GM19452 (cell line): Measurements from ENCODE around the gene RRBP1.

ENCODE experiments used
- ATAC-seq: cut with Tn5 transposase; IDR thresholded peaks from one replicate; pipeline ENCODE4 v1.9.1; 2021; ENCODE audit not compliant: unreplicated experiment

The RRBP1 gene

DNA sequence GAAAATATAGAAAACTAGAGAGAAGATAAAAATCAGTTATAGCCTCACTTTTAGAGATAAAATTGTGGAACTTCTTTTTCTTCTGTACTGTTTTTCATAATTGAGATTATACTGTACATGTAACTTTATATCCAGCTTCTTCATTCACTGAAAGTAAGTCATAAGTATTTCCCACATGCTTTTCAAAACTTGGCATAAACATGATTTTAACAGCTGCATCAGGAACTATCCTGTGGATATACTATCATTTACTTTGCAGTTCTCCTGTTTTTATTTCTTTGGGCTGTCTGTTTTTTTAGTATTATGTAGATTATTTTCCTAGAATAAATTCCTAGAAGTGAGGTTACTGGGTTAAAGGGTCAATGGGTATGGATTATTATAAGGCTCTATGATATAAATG, 97.4 kb downstream of the RRBP1 start:
- ATAC-seq = no peak

DNA sequence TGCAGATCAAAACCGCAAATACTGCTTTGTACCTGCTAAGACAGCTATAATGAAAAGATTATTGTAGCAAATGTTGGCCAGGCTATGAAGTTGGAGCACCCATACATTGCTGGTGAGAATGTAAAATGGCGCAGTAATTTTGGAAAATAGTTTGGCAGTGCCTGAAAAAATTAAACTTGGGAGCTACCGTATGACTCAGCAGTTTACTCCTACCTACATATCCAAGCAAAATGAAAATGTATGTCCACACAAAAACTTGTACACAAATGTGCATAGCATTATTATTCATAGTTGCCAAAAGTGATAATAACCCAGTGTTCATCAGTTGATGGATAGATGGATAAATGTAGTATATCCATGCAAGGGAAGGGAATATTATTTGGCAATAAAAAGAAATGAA, 98.9 kb downstream of the RRBP1 start:
- ATAC-seq = no peak

DNA sequence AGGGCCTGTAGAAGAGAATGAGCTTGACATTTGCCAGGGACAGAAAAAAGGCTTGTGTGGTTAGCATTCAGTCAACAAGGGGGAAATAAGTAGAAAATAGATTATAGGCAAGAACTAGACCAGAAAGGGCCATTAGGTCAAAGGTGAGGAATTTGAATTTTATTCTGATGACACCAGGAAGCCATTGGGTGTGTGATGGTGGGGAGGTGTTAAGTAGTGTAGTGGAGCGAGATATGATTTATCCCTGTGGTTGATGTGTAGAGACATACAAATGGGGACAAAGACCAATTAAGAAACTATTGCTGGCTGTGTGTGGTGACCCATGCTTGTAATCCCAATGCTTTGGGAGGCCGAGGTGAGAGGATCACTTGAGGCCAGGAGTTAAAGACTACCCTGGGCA, 101.1 kb downstream of the RRBP1 start:
- no peak for ATAC-seq

DNA sequence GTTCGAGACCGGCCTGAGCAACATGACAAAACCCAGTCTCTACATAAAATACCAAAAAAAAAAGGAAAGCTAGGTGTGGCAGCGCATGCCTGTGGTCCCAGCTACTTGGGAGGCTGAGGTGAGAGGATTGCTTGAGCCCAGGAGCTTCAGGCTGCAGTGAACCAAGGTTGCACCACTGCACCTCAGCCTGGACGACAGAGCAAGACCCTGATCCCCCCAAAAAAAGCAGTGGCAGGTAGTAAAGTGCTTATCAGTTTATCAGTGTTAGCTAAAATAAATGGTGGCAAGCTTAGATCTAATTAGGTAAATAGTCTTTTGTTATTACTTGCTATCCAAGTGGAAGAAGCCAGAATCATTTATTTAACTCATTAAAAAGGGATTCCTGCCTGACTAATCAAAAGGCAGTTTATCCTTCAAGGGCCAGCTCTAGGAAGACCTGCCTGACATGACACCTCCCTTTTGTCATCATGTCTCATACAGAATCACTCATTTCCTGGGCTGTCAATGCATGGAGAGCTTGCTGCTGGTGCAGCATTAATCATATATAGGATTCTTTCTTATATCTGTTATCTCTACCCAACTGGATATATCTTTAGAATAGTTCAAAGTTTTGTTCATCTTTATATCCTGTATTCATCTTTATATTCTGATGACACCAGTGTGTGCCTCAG, 102.5 kb downstream of the RRBP1 start:
- ATAC-seq = no peak

DNA sequence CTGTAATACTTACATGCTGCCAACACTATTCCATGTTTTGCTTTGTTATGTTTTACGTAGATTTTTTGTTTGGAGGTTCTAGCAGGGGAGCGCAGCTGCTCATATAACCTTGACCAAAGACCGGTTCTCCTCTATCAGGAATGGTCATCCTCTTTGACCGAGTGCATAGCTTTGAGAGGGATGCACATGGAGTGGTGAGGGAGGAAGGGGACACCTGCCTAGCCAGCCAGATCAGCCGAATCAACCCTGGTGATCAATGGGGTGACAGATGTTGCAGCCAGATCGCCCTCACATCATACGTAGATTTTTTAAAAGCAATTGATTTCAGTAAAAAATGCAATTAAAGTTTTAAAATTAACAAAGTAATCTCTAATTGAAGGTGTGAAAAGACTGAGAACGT, 105.8 kb downstream of the RRBP1 start:
- no peak for ATAC-seq

DNA sequence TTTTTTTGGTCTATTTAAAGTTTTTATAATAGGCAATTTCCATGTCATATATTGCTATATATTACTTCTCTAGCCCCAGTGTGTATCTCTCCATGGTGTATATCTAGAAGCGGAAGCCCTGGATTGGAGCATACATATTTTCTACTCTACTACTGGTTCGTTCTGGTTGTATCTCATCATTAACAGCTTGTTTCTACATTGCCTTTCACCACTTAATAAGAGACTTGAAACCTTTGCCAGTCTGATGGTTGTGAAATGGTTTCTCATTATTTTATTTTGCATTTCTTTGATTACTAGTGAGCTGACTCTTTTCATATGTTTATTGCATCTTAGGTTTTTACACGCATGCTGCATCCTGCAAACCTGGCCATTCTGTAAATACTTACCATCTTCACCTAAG, 108.6 kb downstream of the RRBP1 start:
- no peak for ATAC-seq

DNA sequence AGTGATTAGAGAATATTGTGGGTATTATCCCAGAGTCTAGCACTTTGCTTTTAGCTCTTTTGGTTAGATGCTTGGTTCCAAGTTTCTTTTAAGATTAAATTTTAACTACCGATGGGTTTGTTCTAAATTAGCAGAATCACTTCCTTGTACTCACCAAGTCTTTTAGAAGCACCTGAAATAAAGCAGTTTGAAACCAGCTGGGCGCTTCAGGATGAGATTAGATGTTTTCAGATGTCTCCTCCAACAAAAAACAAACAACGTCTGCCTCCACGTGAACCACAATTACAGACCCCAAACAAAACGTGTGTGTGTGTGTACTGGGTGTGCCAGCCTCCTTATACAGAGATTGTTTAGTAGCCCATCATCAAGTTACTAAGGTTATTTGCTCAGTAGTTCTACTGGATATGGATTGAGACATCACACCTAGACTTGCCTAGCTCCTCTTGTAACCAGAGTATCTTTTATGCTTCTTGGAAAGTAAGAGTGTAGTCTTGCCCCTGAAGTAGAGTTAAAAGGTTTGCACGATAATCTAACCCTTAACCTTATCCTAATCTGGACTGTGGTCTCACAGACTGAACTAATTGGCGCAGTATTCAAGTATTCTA, 109.9 kb downstream of the RRBP1 start:
- no peak for ATAC-seq

DNA sequence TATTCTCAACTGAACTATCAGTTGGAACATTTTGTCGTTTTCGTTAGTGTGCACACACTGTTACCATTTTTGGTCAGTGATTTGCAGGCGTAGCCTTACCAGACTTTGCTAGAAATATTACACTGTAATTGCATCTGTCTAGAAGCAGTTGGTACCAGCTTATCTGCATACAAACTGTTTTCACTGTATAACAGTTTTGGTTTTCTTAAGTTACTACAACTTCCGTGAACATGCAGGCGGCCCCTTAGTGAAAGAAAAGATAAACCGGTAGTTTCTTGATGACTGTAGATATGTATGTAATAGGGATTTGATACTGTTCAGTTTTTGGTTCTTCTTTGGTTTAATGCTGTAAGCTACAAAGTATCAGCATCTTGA, 110.9 kb downstream of the RRBP1 start:
- no peak for ATAC-seq

DNA sequence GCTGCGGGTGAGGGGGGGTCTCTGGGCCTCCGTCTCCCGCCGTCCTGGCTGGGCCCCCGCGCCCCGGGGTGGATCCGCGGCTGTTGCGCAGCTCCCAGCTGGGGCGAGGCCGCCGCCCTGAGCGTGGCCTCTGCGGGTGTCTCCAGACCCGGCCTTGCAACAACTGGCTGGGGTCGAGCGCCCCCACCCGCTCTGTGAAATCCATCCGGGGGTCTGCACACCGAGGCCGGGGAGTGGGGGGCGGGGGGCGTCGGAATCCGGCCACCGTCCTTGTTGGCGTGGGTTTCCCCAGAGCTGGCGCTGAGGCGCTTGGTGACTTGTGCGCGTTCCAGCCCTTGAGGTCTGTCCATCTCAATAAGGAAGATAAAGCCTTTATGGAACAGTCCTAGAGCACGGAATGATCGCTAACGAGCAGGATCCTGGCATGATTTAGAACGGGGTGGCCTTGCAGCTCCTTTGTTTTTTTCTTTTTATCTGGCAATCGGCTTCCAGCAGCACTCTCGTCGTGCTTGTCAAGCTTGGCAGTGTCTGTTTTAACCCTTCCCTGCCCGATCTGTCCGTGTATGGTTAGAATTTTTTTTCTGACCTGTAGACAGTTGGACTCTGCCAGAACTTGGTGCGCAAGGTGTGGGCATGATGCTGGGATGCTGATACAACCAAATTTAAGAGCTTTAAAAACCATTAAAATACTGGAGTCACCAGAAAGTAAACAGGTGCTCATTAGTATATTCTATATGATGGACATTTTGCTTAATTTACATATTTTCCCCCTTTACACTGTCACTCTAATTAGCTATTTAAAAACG, 111.5 kb downstream of the RRBP1 start:
- ATAC-seq = peak; percentile 34

DNA sequence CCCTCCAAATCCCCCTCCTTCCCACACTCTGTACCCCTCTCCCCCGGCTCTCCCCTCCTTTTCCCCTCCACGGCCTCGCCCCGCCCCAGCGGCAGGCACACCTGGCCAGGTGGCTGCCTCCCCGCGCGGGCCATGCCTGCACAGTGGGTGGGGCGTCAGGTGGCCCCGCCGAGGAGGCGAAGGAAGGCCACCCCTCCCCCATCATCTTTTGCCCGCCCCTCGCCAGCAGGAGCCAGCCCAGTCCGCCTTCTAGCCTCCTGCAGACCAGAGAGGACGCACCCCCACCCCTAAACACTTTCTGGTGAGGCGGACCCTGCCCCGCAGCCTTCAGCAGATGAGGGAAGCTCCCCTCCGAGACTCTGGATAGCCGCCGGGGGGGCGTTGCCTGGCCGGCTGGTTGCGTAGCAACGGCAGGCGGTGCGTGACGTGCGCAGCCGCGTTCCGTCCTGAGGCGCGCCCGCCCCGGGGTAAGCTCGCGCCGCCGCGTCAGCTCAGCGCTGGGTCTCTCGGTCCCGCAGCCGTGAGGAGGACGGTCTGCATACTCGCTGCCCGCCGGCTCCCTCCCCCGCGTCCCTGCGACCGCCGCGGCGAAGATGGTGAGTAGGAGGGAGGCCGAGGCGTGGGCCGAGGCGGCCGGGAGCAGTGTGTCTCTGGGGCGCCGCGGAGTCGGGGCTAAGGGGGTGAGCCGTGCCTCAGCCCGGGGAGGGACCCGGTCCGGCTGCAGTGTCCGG, 112.3 kb downstream of the RRBP1 start, which contains the start of gene DSTN:
Gene DSTN, plus strand, starts transcription at position 460 of the 731 bp plus-strand sequence. Its CDS starts 134 bp downstream, at position 594.
- peak; percentile 94 for ATAC-seq

DNA sequence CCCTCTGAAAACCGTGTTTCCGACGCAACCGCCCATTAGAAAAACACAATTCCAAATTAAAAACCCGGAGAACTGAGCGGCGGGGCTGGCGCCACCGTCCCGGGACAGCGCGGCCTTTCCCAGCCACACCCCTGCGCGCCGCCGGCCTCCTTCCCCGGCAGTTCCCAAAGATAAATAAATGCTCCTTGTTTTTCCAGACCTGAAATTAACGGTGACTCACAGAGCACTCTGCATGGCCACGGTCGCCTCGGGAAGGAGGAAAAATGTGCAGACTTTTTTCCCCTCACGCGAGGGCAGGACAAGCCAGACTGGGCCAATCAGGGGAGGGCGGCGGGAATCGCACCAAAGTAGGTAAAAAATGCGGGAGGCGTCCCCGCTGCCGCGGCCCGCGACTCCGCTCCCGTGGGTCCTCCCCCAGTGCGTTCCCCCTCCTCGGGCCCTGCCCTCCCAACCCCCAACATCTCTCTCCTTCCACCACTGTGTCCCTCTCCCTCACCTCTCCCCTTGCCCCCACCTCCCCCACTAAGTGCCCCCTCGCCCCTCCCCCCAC, 113.0 kb downstream of the RRBP1 start:
- ATAC-seq = no peak

DNA sequence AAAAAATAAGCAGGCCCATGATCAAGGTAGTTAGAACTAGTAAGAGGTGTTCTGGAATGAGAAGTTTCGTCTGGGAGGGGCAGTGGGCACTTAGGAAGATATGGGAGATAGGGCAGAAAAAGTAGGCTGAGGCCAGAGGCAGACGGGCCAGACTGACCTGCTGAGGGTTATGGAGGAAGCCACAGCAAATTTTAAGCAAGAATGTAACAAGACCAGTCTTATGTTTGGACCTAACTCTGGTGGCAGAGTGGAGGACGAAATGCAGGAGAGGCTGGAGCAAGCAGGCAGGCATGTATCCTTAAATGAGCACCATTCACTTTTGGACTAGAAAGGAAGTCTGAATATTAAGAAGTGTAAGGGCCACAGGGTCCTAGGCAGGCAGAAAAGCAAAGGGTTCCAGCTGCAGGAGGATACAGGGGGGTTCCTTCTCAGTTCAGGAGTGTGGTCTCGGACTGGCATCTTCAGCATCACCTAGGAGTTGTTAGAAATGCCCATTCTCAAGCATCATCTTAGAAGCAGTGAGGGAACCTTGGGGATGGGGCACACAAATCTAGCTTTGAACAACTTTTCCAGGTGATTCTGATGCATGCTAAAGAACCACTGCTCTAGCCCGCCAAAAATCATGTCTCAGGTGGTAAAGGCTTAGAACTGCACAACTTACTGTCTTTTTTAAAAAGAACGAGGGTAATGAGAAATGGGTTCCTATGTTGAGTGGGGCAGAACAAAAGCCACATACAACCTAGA, 113.8 kb downstream of the RRBP1 start:
- no peak for ATAC-seq

DNA sequence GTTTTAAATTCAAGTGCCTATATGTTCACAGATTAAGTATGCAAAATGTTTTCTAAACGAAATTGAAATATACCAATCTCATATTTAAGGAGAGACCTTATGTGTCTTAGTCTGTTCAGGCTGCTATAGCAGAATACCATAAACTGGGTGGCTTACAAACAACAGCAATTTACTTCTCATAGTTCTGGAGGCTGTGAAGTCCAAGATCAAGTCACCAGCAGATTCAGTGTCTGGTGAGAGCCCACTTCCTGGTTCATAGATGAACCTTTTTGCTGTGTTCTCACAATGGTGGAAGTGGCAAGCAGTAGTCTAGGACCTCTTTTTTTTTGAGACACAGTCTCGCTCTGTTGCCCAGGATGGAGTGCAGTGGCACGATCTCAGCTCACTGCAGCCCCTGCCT, 115.7 kb downstream of the RRBP1 start:
- ATAC-seq = no peak

DNA sequence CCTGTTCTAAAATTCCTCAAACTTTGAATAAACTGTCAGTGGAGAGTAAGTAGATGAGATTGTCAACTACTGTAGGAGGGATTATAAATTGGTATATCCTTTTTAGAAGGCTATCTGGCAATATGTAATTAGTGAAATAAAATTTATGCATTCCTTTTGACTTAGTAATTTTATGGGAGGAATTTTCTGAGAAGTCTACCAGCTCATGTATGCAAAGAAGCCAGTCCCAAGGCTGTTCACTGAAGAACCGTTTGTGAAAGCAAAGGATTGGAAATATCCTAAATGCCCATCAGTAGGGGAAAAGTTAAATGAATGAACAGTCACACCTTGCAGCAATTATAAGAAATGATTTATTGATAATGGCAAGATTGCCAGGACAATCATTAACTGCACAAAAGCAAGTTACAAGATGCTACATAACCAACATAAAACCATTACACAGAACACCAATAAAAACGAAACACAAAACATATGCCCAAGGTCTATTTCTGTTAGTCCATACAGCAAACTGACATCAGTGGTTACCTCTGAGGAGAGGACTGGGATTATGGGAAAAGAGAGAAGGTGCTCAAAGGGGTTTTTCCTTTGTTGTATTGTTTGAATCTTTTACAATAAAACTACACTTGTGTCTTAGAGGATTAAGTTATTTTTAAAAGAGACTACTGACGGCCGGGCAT, 116.7 kb downstream of the RRBP1 start:
- no peak for ATAC-seq
